Mesothelial cell of epicardium (in vitro differentiated cells): Measurements from ENCODE around the gene P2RY2. TPM values are rescaled to one million over a fixed set of nuclear protein-coding genes. Genes with fewer than 3 reads are reported as not detected.

Experiments used
- DNase-seq, 2 experiments: peaks; one replicate each; pipeline ENCODE4 v3.0.0; 2021; ENCODE audit warnings: low spot score in 2 of 2; ENCODE audit not compliant: unreplicated experiment in 2 of 2
- H3K27ac Mint-ChIP-seq: 2 replicates; pipeline ENCODE4 v1.8.0; 2021; ENCODE audit warnings: mixed read lengths
- H3K27me3 Mint-ChIP-seq: 2 replicates; pipeline ENCODE4 v1.8.0; 2021; ENCODE audit warnings: low read depth, mixed read lengths
- H3K36me3 Mint-ChIP-seq: 2 replicates; pipeline ENCODE4 v1.8.0; 2021; ENCODE audit warnings: mixed read lengths
- H3K4me1 Mint-ChIP-seq: 2 replicates; pipeline ENCODE4 v1.8.0; 2021; ENCODE audit warnings: mixed read lengths
- H3K4me3 Mint-ChIP-seq: 2 replicates; pipeline ENCODE4 v1.8.0; 2021; ENCODE audit warnings: mild to moderate bottlenecking, moderate library complexity, mixed read lengths
- H3K9me3 Mint-ChIP-seq: 2 replicates; pipeline ENCODE4 v1.8.0; 2021; ENCODE audit warnings: mixed read lengths
- CTCF ChIP-seq: fragments of 200-600 bp; sonication (generic); IDR thresholded peaks from one replicate; pipeline ENCODE4 v1.5.0; 2021; ENCODE audit warnings: antibody characterized with exemption; ENCODE audit not compliant: unreplicated experiment
- total RNA-seq: library from RNA; stranded (reverse); gene quantifications from 3 replicates; pipeline ENCODE4 v1.2.1, GENCODE V29; 2021

Gene P2RY2
- total RNA-seq, 1 donor from 2014 or later = 4.5 TPM

GRCh38 chr11:73193251-73194033 lies 24.6 kb upstream of the P2RY2 start:
- no peaks in the 10 kb centered on the region for H3K9me3 Mint-ChIP-seq
- peak overlapping the region; percentile 57 for H3K27ac Mint-ChIP-seq
- no peaks in the 10 kb centered on the region for H3K27me3 Mint-ChIP-seq
- DNase-seq = no peak
- no peaks in the 10 kb centered on the region for H3K36me3 Mint-ChIP-seq
- H3K4me1 Mint-ChIP-seq = peaks cover 25% of the 10 kb centered on the region
- H3K4me3 Mint-ChIP-seq = no peak overlapping the region
- TF ChIP-seq CTCF = no peak

DNA sequence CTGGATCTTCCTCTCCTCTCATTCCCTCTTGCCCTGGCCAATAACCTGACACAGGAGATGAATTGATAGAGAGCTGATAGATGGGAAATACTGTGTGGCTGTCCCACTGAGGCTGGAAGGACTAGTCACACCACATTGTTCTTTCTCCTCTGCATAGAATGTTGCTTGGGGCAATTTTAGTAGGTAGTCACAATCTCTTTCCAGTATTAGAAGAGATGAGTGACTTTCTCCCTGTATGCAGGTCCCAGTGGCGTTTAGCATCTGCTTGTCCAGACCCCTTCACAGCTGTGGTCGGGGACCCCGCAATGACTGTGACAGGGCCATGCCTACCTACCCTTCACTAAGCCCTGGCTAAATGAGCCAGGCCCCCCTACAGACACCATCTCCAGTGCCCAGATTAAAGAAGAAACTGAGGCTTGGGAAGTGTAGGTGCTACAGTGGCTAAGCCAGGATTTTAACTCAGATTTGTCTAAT lies 24.0 kb upstream of the P2RY2 start:
- DNase-seq = no peak
- Mint-ChIP-seq H3K36me3 (no peaks in the 10 kb centered on the region), H3K27me3 (no peaks in the 10 kb centered on the region), H3K9me3 (no peaks in the 10 kb centered on the region), H3K27ac (peak overlapping the region; percentile 45), H3K4me1 (peaks cover 29% of the 10 kb centered on the region), H3K4me3 (no peak overlapping the region)
- no peak for TF ChIP-seq CTCF

- no peak for TF ChIP-seq CTCF
- Mint-ChIP-seq H3K27ac (peak overlapping the region; percentile 47), H3K27me3 (no peaks in the 10 kb centered on the region), H3K4me1 (peaks cover 29% of the 10 kb centered on the region), H3K36me3 (no peaks in the 10 kb centered on the region), H3K9me3 (no peaks in the 10 kb centered on the region), H3K4me3 (no peak overlapping the region)
- DNase-seq = no peak
Observed at GRCh38 chr11:73194593-73194992, 23.5 kb upstream of the P2RY2 start.

GRCh38 chr11:73195191-73196007 lies 22.7 kb upstream of the P2RY2 start:
- DNase-seq = no peak
- H3K27me3 Mint-ChIP-seq = no peaks in the 10 kb centered on the region

GRCh38 chr11:73196576-73196975 lies 21.5 kb upstream of the P2RY2 start:
- Mint-ChIP-seq H3K27ac (peak overlapping the region; percentile 31), H3K36me3 (no peaks in the 10 kb centered on the region), H3K4me1 (peaks cover 42% of the 10 kb centered on the region), H3K4me3 (no peak overlapping the region), H3K9me3 (no peaks in the 10 kb centered on the region), H3K27me3 (no peaks in the 10 kb centered on the region)
- DNase-seq = no peak
- no peak for TF ChIP-seq CTCF

More at GRCh38 chr11:73195191-73196007, 22.7 kb upstream of the P2RY2 start:
- peak overlapping the region; percentile 47 for H3K27ac Mint-ChIP-seq
- H3K9me3 Mint-ChIP-seq = no peaks in the 10 kb centered on the region
- H3K36me3 Mint-ChIP-seq = no peaks in the 10 kb centered on the region
- no peak overlapping the region for H3K4me3 Mint-ChIP-seq
- H3K4me1 Mint-ChIP-seq = peaks cover 33% of the 10 kb centered on the region
- no peak for TF ChIP-seq CTCF
